Parathyroid adenoma (tissue), 2 donors: ENCODE measurements around the gene COL4A2.

Experiments used
- H2AFZ ChIP-seq: fragments of 300-600 bp; sonication (generic); one replicate; pipeline ENCODE4 v1.7.0; 2017; ENCODE audit warnings: antibody characterized with exemption, mild to moderate bottlenecking
- H3K27ac ChIP-seq: fragments of 300-600 bp; sonication (generic); one replicate; pipeline ENCODE4 v1.7.0; 2017
- H3K27me3 ChIP-seq: fragments of 300-600 bp; sonication (generic); one replicate; pipeline ENCODE4 v1.7.0; 2017; ENCODE audit warnings: low read length; ENCODE audit not compliant: control insufficient read depth, insufficient read depth
- H3K36me3 ChIP-seq: fragments of 300-600 bp; sonication (generic); one replicate; pipeline ENCODE4 v1.7.0; 2017; ENCODE audit warnings: low read length; ENCODE audit not compliant: control insufficient read depth, insufficient read depth
- H3K4me1 ChIP-seq: fragments of 300-600 bp; sonication (generic); one replicate; pipeline ENCODE4 v1.7.0; 2017; ENCODE audit warnings: control low read depth
- H3K4me2 ChIP-seq: fragments of 300-600 bp; sonication (generic); one replicate; pipeline ENCODE4 v1.7.0; 2017; ENCODE audit warnings: low read length
- H3K4me3 ChIP-seq: fragments of 300-600 bp; sonication (generic); one replicate; pipeline ENCODE4 v1.7.0; 2017; ENCODE audit warnings: low read depth, low read length
- H3K79me2 ChIP-seq: fragments of 300-600 bp; sonication (generic); one replicate; pipeline ENCODE4 v1.7.0; 2017; ENCODE audit warnings: control low read depth
- H3K9ac ChIP-seq: fragments of 300-600 bp; sonication (generic); one replicate; pipeline ENCODE4 v1.7.0; 2017; ENCODE audit warnings: mild to moderate bottlenecking
- H3K9me3 ChIP-seq: fragments of 300-600 bp; sonication (generic); one replicate; pipeline ENCODE4 v1.7.0; 2017; ENCODE audit warnings: low read length; ENCODE audit not compliant: control insufficient read depth
- TF ChIP-seq, protein P1 (sequence below): fragments of 300-600 bp; sonication (generic); IDR thresholded peaks from one replicate; pipeline ENCODE4 v1.7.0; 2017; ENCODE audit warnings: antibody characterized with exemption, mild to moderate bottlenecking
- donor health status: primary hyperparathyroidism.

COL4A2 gene

DNA sequence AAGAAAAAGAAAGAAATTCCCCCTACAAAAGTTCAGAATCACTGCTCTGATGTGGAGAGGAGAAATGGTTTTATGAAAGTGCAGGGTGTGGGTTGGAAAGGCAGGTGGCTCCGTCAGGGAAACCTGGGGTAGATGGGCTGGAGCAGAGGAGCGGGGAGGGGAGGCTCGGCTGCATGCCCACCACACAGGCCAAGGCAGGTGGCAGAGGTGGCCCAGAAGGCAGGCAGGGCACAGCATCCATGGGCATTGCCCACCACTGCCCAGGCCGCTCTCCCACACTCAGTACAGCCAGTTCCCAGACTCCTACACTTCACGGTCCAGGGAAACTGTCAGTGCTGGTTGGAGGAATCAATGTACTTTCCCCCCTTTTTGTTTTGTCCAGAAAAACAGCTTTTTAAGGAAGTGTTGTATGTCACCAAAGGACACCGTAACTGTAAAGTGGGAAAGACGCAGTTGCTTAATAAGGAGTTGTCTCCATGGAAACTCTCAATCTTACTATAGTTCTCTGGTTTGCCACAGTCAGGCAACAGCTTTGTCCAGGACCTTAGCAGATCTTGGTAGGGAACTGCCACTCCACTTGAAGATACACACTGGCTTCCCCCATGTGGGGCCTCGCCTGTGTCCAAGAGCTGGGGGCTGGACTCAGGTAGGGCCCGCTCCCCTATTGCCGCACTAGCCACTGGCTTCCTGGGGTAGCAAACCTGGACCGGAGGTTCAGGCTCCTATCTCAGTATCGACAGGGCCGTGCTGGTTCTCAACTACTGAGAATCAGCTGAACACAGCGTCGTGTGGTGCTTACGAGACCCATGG is 171.5 kb downstream of the COL4A2 start:
- TF ChIP-seq, protein P1, sequence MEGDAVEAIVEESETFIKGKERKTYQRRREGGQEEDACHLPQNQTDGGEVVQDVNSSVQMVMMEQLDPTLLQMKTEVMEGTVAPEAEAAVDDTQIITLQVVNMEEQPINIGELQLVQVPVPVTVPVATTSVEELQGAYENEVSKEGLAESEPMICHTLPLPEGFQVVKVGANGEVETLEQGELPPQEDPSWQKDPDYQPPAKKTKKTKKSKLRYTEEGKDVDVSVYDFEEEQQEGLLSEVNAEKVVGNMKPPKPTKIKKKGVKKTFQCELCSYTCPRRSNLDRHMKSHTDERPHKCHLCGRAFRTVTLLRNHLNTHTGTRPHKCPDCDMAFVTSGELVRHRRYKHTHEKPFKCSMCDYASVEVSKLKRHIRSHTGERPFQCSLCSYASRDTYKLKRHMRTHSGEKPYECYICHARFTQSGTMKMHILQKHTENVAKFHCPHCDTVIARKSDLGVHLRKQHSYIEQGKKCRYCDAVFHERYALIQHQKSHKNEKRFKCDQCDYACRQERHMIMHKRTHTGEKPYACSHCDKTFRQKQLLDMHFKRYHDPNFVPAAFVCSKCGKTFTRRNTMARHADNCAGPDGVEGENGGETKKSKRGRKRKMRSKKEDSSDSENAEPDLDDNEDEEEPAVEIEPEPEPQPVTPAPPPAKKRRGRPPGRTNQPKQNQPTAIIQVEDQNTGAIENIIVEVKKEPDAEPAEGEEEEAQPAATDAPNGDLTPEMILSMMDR: no peak
- H3K27ac ChIP-seq: no peak overlapping the region
- H3K4me1 ChIP-seq: no peaks in the 10 kb centered on the region
- H3K9me3 ChIP-seq: no peaks in the 10 kb centered on the region
- H3K27me3 ChIP-seq: no peaks in the 10 kb centered on the region
- H3K79me2 ChIP-seq: no peaks in the 10 kb centered on the region
- no peak overlapping the region for H3K4me2 ChIP-seq
- H3K9ac ChIP-seq: no peak overlapping the region
- no peak overlapping the region for H3K4me3 ChIP-seq
- no peak overlapping the region for H2AFZ ChIP-seq
- H3K36me3 ChIP-seq: no peaks in the 10 kb centered on the region

- H3K4me2 ChIP-seq: no peak overlapping the region
- H3K4me1 ChIP-seq: no peaks in the 10 kb centered on the region
- TF ChIP-seq, protein P1: no peak
- no peak overlapping the region for H3K27ac ChIP-seq
- H3K9ac ChIP-seq: no peak overlapping the region
- H3K9me3 ChIP-seq: no peaks in the 10 kb centered on the region
- H3K36me3 ChIP-seq: no peaks in the 10 kb centered on the region
- H3K4me3 ChIP-seq: no peak overlapping the region
- no peak overlapping the region for H2AFZ ChIP-seq
- no peaks in the 10 kb centered on the region for H3K79me2 ChIP-seq
- H3K27me3 ChIP-seq: no peaks in the 10 kb centered on the region
Observed at GRCh38 chr13:110479215-110479545, 172.1 kb downstream of the COL4A2 start.

GRCh38 chr13:110479648-110480047 is 172.6 kb downstream of the COL4A2 start:
- no peak overlapping the region for H3K9ac ChIP-seq
- no peaks in the 10 kb centered on the region for H3K27me3 ChIP-seq
- H2AFZ ChIP-seq: no peak overlapping the region
- H3K9me3 ChIP-seq: no peaks in the 10 kb centered on the region
- no peak overlapping the region for H3K4me2 ChIP-seq
- H3K4me3 ChIP-seq: no peak overlapping the region
- no peaks in the 10 kb centered on the region for H3K4me1 ChIP-seq
- H3K27ac ChIP-seq: no peak overlapping the region
- H3K36me3 ChIP-seq: no peaks in the 10 kb centered on the region
- TF ChIP-seq, protein P1: no peak
- no peaks in the 10 kb centered on the region for H3K79me2 ChIP-seq

GRCh38 chr13:110480161-110480560 is 173.1 kb downstream of the COL4A2 start:
- Histone ChIP-seq H3K27me3 (no peaks in the 10 kb centered on the region), H3K79me2 (no peaks in the 10 kb centered on the region), H3K4me1 (no peaks in the 10 kb centered on the region), H3K9ac (no peak overlapping the region), H3K4me2 (no peak overlapping the region), H3K9me3 (no peaks in the 10 kb centered on the region), H3K36me3 (no peaks in the 10 kb centered on the region), H3K4me3 (no peak overlapping the region), H2AFZ (no peak overlapping the region), H3K27ac (no peak overlapping the region)
- TF ChIP-seq, protein P1: no peak

GRCh38 chr13:110483386-110483968 is 176.4 kb downstream of the COL4A2 start:
- H3K27ac ChIP-seq: no peak overlapping the region
- H3K36me3 ChIP-seq: no peaks in the 10 kb centered on the region
- H3K9me3 ChIP-seq: no peaks in the 10 kb centered on the region
- H3K4me1 ChIP-seq: no peaks in the 10 kb centered on the region
- H3K4me3 ChIP-seq: no peak overlapping the region
- no peak overlapping the region for H2AFZ ChIP-seq
- H3K79me2 ChIP-seq: no peaks in the 10 kb centered on the region
- TF ChIP-seq, protein P1: no peak
- no peak overlapping the region for H3K4me2 ChIP-seq
- H3K27me3 ChIP-seq: no peaks in the 10 kb centered on the region
- H3K9ac ChIP-seq: no peak overlapping the region
